Osteocyte (in vitro differentiated cells): Measurements from ENCODE around the gene CRAT. TPM values are rescaled to one million over a fixed set of nuclear protein-coding genes. Genes with fewer than 3 reads are reported as not detected.
A peak's percentile ranks its signal among the peaks of the same experiment; 100 is the strongest.

Experiments
- DNase-seq: peaks from one replicate; pipeline ENCODE4 v3.0.0; 2021; ENCODE audit warnings: mixed read lengths; ENCODE audit not compliant: unreplicated experiment; ENCODE audit errors: extremely low spot score
- H3K27ac Mint-ChIP-seq: one replicate; pipeline ENCODE4 v1.8.0; 2021; ENCODE audit warnings: mild to moderate bottlenecking, mixed read lengths; ENCODE audit not compliant: unreplicated experiment
- H3K27me3 Mint-ChIP-seq: one replicate; pipeline ENCODE4 v1.8.0; 2021; ENCODE audit warnings: mixed read lengths; ENCODE audit not compliant: unreplicated experiment
- H3K36me3 Mint-ChIP-seq: one replicate; pipeline ENCODE4 v1.8.0; 2021; ENCODE audit warnings: mixed read lengths; ENCODE audit not compliant: unreplicated experiment
- H3K4me1 Mint-ChIP-seq: one replicate; pipeline ENCODE4 v1.8.0; 2021; ENCODE audit warnings: mixed read lengths; ENCODE audit not compliant: unreplicated experiment
- H3K4me3 Mint-ChIP-seq: one replicate; pipeline ENCODE4 v1.8.0; 2021; ENCODE audit warnings: mild to moderate bottlenecking, moderate library complexity, mixed read lengths; ENCODE audit not compliant: unreplicated experiment
- H3K9me3 Mint-ChIP-seq: one replicate; pipeline ENCODE4 v1.8.0; 2021; ENCODE audit warnings: mixed read lengths; ENCODE audit not compliant: unreplicated experiment
- CTCF ChIP-seq: fragments of 200-600 bp; sonication (generic); IDR thresholded peaks from 2 replicates; pipeline ENCODE4 v1.5.0; 2021; ENCODE audit warnings: antibody characterized with exemption, mild to moderate bottlenecking, moderate library complexity
- total RNA-seq: library from RNA; stranded (reverse); gene quantifications from 2 replicates; pipeline ENCODE4 v1.2.1, GENCODE V29; 2021

The CRAT gene
- total RNA-seq, 1 donor from 2014 or later = 55.1 TPM

GRCh38 chr9:129145841-129146292 is 35.3 kb upstream of the CRAT start:
- H3K36me3 Mint-ChIP-seq = peaks cover 9% of the 10 kb centered on the region
- H3K4me3 Mint-ChIP-seq = no peak overlapping the region
- TF ChIP-seq CTCF = no peak
- H3K9me3 Mint-ChIP-seq = no peaks in the 10 kb centered on the region
- peak overlapping the region; percentile 95 for H3K27ac Mint-ChIP-seq
- peaks cover 59% of the 10 kb centered on the region for H3K4me1 Mint-ChIP-seq
- no peak for DNase-seq
- no peaks in the 10 kb centered on the region for H3K27me3 Mint-ChIP-seq

- H3K36me3 Mint-ChIP-seq = peaks cover 9% of the 10 kb centered on the region
- no peaks in the 10 kb centered on the region for H3K27me3 Mint-ChIP-seq
- H3K4me1 Mint-ChIP-seq = peaks cover 63% of the 10 kb centered on the region
- H3K27ac Mint-ChIP-seq = peak overlapping the region; percentile 95
- no peak overlapping the region for H3K4me3 Mint-ChIP-seq
- no peak for TF ChIP-seq CTCF
- no peaks in the 10 kb centered on the region for H3K9me3 Mint-ChIP-seq
- no peak for DNase-seq
These were observed 34.7 kb upstream of the CRAT start for GRCh38 chr9:129145316-129145715.

- peak overlapping the region; percentile 48 for H3K4me3 Mint-ChIP-seq
- peaks cover 5% of the 10 kb centered on the region for H3K36me3 Mint-ChIP-seq
- H3K9me3 Mint-ChIP-seq = no peaks in the 10 kb centered on the region
- H3K27ac Mint-ChIP-seq = peak overlapping the region; percentile 100
- peak; percentile 95 for DNase-seq
- TF ChIP-seq CTCF = peak; percentile 95
- no peaks in the 10 kb centered on the region for H3K27me3 Mint-ChIP-seq
- H3K4me1 Mint-ChIP-seq = peaks cover 82% of the 10 kb centered on the region
These were observed 32.7 kb upstream of the CRAT start for GRCh38 chr9:129143031-129143927.

GRCh38 chr9:129142138-129142935 is 31.7 kb upstream of the CRAT start:
- H3K27me3 Mint-ChIP-seq = no peaks in the 10 kb centered on the region
- H3K9me3 Mint-ChIP-seq = no peaks in the 10 kb centered on the region
- TF ChIP-seq CTCF = no peak
- H3K27ac Mint-ChIP-seq = peak overlapping the region; percentile 100
- H3K4me1 Mint-ChIP-seq = peaks cover 88% of the 10 kb centered on the region
- H3K4me3 Mint-ChIP-seq = peak overlapping the region; percentile 14
- H3K36me3 Mint-ChIP-seq = peaks cover 5% of the 10 kb centered on the region
- no peak for DNase-seq
